Islet precursor cell (in vitro differentiated cells): Measurements from ENCODE around the gene RPL38.
A peak's percentile ranks its signal among the peaks of the same experiment; 100 is the strongest.

ENCODE experiments used
- DNase-seq: peaks from one replicate; pipeline ENCODE4 v3.0.0-alpha.2; 2018

Gene RPL38

DNA sequence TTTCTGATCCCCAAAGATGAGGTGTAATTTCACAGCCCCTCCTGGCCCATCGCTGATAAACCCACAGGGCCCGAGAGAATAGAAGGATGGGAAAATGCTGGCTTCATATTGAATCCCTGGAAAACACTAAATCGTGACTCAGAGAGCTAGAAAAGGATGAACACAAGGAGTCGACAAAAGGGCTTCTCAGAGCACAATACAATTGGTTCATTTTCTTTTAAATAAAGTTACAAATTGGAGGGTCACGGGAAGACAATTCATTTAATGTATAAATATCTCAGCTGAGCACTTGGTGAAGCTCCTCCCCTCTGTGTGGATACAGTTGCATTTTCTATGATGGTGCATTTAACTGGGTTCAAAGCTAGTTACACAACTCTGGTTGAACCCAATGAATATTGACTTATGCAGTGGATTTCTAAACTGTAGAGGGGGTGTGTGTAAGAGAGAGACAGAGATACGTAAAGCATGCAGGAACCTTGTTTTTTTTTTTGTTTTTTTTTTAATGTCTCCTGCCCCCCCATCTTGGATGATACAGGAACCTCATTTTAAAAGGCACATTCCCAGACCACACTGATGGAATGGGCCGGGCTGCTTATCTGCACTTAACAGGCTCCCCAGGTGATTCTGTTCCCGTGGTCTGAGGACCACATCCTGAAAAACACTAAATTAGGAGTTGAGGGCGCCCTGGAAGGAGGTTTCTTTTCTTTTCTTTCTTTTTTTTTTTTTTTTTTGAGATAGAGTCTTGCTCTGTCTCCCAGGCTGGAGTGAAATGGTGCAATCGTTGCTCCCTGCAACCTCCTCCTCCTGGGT, 24.0 kb downstream of the RPL38 start:
- DNase-seq, result no peak

DNA sequence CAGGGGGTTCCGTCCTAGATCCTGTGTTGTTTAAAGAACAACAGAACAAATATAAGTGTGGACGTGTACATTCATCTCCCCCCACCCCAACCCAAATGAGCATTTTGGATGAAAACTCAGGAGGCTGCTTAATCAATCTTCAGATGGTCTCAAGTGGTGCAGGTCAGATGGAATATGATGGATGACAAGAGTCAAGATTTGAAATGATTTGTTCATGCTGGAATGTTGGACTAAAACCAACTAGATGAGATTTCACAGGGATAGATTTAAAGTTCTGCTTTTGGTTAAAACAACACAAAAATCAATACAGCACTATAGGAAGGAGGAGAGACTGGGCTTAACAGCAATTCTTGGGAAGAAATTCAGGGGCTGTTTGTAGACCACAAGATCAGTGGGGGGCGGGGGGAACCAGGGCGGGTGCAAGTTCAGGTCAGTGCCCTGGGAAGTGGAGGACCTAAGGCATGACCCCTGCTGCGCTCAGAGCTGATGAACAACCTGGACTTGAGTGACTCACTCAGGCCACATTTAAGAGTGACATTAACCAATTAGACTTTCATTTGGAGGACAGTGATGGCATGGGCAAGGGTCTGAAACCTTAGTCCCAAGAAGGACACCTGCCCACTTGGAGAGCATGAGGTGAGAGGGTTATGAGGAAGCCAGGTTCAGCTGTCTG, 25.0 kb downstream of the RPL38 start:
- DNase-seq, result no peak

DNA sequence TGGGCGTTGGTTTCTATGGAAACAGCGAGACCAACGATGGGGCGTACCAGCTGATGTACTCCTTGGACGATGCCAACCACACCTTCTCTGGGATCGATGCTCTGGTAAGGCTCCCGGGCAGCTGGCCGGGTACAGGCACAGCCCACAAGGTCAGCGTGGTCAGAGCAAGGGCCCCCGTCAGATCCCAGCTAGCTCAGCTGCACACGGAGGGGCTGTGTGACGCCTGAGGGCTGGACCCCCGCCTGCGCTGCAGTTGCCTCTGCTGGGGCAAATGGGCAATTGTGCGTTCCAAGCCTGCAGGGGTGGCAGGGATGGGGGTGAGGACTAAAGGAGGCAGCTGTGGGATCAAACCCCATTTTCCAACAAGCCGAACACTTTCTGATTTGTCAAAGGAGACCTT, 27.4 kb downstream of the RPL38 start:
- no peak for DNase-seq

DNA sequence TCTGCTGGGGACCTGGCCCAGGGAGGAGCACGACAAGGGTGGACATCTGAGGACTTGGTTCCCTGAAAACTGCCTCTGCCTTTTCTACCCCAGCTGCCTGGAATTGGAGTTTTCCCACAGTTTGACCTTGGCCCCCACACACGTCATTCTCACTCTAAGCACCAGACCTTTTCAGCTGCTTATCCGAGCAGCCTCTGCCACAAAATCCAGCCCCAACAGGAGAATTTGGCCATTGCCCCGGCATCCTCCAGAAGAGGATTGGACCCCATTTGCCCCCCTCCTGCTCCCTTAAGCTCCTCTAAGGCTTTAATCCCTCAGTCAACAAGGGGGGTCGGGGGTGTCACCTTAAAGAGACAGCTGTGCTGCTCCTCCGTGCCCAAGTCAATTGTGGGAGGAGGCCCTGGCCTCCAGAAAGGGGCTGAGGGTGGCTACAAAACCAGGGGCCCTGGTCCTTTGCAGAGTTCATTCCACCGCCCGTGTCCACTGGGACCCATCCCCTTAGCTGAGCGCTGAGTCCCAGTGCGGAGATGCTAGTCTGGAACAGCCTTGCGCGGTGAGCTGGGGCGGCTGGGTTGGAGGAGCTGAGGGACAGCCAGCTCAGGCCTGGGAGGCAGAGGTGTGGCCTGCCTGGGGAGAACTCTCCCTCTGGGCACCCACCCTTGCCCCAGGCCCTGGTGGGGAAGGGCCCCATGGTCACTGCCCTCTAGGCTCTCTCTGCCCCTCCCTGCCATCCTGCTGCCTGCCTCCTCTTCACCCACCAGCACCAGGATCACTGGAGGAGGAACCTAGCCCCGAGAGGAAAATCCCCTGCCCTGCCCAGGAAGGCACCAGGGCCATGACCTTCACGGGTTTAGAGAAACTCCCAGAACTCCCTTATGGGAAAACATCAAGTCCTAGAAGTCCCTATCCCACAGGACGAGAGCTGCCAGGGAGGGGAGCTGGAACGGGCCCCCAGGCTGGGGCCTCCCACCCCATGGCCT, 28.7 kb downstream of the RPL38 start:
- DNase-seq, result no peak

DNA sequence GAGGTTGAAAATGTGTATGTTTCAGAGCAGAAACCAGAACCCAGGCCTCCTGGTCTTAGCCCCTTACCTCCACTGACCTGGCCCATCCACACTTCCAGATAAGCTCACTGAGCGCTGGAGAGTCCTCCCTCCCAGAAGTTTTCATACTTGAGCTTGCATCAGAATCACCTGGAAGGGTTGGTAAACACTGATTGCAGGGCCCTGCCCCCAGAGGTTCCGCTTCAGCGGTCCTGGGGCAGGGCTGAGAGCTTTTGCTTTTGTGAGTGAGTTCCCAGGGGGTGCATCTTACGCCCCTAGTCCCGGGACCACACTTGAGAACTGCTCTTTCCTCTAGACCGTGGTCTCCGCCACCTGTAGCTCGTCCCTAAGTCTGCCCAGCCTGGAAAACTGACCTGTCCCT, 30.5 kb downstream of the RPL38 start:
- no peak for DNase-seq

DNA sequence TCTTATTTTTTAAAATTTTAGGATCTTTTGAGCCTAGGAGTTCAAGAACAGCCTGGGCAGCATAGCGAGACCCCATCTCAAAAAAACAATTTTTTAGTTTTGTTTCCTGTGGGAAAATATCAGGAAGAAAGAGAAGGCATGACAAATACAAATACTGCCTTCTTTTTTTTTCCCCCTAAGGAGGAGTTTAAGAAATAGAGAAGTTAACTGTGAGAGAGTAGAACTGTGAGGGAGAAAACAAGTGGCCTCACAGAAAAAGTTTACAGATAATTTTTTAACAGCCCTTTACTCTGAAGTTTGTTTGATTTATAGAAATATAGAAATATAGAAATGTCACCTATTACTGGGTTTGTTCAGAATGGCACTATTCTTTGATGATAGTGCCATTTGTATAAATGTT, 31.0 kb downstream of the RPL38 start:
- no peak for DNase-seq

DNA sequence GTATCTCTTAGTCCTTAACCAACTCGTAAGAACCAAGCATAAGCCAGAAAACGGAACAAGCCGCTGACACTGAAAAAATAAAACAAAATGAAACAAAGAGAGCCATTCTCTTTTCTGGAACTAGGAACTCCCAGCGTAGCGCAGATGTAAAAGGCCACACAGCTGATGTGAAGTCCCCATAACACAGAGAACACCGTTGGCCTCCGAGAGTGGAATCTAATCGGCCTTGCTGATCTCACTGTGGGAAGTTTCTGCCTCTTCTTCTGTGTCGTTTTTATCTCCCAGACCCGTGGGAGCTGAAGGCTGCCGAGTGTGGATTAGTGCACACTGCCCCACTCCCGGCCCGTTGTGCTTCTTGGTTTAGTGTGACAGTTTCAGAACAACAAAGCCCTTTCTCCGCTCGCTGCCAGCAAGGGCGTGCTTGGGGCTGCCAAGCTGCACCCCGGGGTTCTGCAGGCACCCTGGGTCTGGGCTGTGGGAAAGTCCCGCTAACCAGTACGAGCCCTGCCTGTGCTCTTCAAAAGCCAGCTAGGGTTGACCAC, 31.6 kb downstream of the RPL38 start:
- DNase-seq, result no peak

DNA sequence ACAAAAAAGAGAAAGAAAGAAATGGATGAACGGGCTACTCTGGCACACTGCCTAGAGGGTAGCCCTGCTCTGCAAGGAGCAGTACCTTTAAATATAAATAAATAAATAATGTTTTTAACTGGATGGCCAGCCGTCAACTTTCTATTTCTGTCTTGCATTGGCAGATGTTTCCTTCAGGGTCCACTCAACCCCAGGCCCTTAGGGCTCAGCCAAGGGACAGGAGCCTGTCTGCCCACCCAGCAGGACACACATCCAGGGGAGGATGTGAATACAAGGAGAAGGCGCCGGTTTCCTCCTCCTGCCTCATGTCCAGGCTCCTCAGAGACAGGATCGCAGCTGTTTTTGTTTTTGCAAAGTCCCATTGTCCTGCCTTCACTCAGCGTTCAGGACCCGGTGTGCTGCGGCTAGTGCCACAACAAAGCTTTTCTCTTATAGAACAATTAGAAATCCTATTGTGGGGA, 32.5 kb downstream of the RPL38 start:
- no peak for DNase-seq

DNA sequence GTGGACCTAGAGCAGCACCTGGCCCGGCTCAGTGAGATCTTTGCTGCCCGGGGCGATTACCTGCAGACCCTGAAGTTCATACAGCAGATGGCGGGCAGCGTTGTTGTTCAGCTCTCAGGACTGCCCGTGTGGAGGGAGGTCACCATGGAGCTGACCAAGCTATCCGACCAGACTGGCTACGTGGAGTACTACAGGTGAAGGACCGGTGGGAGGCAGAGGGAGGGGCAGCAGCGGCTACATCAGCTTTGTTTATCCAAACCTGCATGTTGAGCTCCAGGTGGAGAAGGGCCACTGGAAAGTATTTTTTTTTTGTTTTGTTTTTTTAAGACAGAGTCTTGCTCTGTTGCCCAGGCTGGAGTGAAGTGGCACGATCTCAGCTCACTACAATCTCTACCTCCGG, 33.8 kb downstream of the RPL38 start:
- DNase-seq, result no peak

DNA sequence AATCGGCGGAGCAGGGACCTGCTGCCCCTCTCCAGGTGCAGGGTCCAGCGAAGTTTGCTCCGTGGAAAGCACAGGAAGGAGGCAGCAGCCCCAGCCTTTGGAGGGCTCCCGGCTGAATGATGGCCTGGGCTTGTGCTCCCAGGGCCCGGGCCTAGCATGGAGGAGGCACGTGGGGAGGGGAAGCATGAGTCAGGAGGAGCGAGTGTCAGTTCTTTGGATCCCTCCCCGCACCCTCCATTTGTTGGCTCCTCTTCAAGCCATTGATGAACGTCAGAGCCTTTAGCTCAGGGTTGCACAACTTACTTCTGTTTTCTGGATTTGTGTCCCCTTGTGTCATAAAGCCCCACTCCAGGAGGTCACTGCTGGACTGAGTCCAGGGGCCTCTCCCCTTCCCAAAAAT, 35.7 kb downstream of the RPL38 start:
- no peak for DNase-seq

DNA sequence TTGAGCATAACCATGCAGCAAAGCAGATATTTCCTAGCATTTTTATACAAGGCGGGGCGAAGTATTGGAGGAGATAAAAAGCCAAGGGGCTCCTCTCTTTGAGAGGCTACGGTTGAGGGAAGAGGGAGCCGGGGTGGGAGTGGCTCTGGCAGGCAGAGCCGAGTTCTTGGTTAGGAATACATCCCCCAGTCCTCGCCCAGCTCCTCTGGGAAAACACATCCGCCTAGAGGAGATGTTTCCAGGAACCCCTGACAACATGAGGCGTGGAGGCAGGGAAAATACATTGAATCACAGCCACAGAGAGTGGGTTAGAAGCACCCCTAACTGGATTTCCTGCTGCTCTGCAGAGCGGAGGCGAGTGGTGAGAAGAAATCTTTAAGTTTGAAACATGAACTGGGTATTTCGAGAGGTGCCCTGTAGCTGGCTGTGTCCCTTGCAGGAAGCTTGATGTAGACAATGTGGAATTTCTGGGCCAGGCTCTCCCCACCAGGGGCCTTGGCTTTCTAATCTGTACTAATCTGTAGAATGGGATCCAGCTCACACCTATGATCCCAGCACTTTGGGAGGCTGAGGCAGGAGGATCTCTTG, 37.2 kb downstream of the RPL38 start:
- DNase-seq, result no peak

DNA sequence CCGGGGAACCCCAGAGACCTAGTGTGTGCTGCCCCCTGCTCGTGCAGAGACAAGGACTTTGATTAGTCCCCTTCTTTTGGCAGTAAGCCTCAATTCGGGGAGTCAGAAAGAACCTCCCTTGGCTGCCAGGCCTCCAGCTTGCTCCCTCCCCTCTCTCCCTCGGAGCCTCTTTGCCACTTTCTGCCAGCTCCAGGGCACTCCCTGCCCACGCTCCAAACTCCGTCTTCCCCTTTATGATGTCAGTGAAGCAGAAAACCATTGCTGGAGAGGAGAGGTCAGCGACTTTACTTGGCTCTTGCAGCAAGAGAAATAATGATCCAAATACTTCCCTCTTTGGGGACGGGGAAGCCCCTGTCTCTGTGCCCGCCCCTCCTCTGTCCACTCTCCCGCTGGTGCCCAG, 38.0 kb downstream of the RPL38 start:
- no peak for DNase-seq

DNA sequence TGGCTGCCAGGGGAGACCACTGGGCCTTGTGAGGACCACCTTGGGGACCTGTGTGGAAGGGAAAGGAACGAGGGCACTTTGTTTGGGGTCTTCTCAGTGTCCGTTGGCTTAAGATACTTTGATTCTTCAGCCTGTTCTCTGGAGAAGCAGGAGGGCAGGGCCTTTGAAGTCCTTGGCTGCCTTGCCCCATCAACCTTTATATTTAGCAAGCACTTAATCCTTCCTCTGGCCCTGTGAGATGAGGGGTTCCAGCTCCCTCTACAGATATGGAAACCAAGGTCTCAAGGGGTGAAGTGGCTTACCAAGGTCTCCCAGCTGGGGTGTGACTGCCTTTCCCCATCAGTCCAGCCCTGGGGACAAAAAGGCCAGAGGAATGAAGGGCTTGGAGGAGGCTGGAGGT, 38.4 kb downstream of the RPL38 start:
- DNase-seq, result no peak

DNA sequence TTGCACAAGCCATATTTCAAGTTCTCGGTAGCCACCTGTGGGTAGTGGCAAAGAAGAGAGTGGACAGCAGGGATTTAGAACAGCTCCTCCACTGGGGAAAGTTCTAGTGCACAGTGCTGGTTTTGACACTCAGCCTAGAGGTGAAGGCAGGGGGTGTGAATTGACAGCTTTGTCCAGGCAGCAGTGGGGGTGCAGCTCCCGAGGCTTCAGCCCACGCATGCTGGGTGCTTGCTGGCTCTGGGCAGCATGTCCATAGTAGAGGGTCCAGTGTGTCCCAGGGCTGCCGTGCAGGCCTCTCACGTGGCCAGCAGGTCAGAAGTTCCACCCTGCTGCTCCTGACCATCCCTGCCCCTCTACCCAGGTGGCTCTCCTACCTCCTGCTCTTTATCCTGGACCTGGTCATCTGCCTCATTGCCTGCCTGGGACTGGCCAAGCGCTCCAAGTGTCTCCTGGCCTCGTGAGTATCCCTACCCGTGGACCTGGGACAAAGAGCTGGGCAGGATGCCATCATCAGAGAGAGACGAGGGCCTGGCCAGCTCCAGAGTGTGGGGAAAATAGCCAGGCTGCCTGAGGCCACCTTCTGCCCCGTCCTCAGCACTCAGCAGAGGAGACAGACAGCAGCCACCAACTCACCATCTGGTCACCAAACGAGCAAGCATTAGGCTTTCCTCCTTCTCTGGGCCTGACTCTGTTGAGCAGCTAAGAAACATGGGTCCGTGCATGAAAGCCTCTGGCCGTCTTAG, 39.7 kb downstream of the RPL38 start:
- no peak for DNase-seq

DNA sequence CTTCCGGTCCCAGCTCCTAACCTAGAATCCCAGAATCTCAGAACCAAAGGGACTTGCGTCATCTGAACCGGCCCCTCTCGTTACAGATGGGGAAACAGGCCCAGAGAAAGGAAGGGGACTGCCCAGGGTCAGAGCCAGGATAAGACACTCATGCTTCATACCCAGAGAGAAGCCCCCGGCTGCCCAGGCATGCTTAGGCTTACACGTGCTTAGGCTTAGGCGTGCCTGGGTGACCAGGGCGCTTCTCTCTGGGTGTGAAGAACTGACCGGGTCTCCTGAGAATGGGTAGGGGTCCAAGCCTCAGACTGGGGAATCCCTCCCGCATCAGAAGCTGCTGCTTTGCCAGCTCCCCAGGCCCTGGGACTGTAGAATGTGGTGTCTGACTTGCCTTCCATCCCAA, 40.6 kb downstream of the RPL38 start:
- DNase-seq, result no peak

DNA sequence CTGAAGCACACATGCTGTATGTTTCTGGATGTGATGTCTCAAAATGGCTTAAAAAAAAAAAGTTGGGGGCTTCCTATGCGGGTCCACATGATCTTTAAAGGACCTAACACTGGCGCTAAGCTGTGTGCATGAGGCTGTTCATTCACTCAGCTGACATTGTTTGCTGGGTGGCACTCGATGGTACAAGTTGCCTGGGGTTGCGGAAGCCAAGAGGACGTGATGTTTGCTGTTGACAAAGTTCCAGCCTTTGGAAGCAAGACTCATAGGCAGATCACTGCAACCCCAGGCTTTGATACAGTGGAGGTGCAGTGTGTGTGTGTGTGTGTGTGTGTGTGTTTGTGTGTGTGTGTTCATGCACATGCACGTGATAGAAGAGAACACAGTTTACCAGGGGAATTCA, 41.1 kb downstream of the RPL38 start:
- no peak for DNase-seq

DNA sequence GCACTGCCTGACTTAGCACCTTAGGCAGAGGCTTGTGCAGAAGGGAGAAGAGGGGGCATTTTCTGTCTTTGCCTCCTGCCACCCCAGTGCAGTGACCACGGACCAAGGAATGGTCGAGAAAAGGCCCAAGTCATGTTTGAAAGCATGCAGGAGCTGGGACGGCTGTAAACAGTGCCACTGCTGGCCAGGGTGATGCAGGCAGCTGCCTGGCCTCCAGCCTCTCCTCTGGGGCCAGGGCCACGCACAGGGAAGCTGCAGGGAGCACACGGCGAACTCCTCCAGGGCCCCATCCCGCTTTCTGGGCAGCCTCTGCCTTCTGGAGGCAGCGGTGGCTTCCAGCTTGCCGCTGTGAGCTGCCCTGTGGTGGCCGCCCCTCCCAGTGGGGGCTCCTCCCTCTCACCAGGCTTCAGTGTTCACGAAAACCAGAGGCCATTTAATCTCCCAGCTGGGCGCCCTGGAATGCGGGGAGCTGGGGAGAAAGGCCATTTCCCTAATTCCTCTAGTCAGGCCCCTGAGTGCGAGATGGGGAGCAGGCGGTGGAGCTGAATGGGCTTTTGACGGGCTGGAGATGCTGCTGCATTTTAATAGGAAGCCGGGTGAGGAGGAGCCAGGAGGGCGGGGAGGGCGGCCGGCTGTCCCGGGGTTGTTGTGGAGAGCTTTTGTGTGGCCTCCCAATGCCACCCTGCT, 41.8 kb downstream of the RPL38 start:
- peak; percentile 78 for DNase-seq

DNA sequence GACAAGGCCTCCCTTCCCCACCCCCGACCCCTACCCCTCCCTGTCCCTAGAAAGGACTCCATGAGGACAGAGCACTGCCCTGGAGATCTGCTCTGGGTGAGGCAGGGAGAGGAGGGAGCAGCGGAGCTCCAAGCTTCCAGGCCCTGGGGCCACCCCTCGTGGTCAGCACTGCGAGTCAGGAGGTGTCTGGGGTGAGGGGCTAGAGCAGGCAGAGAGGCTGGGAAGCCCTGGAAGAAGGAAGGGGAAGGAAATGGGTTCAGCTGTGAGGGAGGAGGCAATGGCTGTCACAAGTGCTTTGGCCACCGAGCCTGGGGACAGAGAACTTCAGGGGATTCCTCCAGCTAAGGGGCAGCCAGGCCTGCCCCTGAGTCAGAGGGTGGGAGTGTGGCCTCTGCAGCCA, 42.4 kb downstream of the RPL38 start:
- DNase-seq, result no peak

DNA sequence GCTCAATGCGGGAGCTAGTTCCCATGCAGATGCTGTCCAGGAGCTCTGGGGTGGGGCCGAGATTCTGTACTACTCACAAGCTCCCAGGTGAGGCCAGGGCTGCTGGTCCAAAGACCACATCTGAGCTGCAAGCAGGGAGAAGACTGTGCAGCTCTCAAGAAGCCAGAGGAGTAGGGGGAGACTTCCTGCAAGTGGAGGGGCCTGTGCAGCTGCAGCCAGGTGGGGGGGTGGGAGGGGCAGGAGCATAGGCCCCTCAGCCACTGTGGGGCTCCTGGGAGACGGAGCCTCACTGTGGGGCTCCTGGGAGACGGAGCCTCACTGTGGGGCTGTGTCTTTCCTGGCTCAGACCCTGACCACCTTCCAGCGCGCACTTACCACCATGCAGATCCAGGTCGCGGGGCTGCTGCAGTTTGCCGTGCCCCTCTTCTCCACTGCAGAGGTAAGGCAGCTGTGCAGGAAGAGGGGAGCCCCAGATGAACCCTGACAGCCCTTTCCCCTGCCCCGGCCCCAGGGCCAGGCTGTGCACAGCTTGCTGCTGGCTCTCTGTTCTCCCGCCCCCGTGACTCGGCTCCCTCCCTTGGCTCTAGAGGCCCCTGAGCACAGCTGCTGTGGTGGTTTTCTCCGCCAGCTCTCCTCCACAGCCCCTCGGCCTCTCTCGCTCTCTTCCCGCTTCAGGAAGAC, 46.3 kb downstream of the RPL38 start:
- DNase-seq, result no peak

DNA sequence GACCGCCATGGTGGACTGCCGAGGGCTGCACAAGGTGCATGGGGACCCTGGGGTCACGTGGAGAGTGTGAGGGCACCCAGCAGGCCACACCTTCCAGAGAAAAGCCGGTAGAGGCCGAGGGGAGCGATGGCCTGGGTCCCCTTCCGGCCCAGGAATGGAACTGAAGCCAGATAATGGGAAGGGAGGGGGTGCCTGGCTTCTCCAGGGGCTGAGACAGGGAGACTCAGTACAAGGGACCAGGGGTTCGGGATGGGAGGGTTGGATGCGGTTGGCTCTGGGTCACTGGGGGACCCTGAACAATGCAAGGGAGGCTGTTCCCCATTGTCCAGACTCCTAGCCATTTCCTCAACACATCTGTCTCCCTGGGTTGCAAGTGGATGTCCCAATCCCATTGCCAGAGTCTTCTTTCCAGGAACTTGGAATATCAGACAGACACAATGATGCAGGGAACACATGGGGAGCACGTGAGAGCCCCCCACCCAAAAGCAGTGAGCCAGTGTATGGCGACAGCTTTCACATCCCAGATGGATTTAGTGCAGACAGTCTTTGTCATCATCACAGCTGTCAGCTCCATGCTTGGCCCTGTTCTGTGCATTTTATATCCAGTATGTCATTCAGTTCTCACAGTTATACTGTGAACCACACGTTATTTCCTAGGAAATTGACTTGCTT, 47.0 kb downstream of the RPL38 start:
- DNase-seq, result no peak
